Measurements from ENCODE around the gene RAD17.
"Not testable (repeated sequence)": the region's sequence is repeated elsewhere in the genome, so short reads cannot be mapped to it uniquely, and the experiment has no call there.

Gene RAD17

GRCh38 chr5:69374911-69375446 is 5.4 kb downstream of the RAD17 start:
- DNase-seq = no peak

GRCh38 chr5:69378376-69378775 is 8.8 kb downstream of the RAD17 start:
- DNase-seq = no peak

- no peak for DNase-seq
Observed at GRCh38 chr5:69404659-69405330, 35.2 kb downstream of the RAD17 start.

- DNase-seq = peak; percentile 13
Observed at GRCh38 chr5:69414885-69415583, 45.4 kb downstream of the RAD17 start, which contains the start of gene MARVELD2. TSS of gene MARVELD2 (plus strand) at chr5:69415116. CDS start at chr5:69419386, 4,270 bp downstream.

GRCh38 chr5:69415584-69415958 is 46.0 kb downstream of the RAD17 start:
- no peak for DNase-seq

- DNase-seq = no peak
Observed at GRCh38 chr5:69416180-69416579, 46.6 kb downstream of the RAD17 start.

GRCh38 chr5:69416699-69417098 is 47.1 kb downstream of the RAD17 start:
- DNase-seq = no peak

- no peak for DNase-seq
Observed at GRCh38 chr5:69418554-69418953, 48.9 kb downstream of the RAD17 start.

- no peak for DNase-seq
Observed at GRCh38 chr5:69431424-69432303, 62.0 kb downstream of the RAD17 start.

- no peak for DNase-seq
Observed at GRCh38 chr5:69432412-69433206, 63.0 kb downstream of the RAD17 start.

GRCh38 chr5:69435276-69435884 is 65.8 kb downstream of the RAD17 start:
- not testable (repeated sequence) for DNase-seq

- no peak for DNase-seq
Observed at GRCh38 chr5:69444127-69444754, 74.6 kb downstream of the RAD17 start.

- no peak for DNase-seq
Observed at GRCh38 chr5:69449511-69449910, 79.9 kb downstream of the RAD17 start.

- DNase-seq = no peak
Observed at GRCh38 chr5:69450116-69450515, 80.5 kb downstream of the RAD17 start.

- not testable (repeated sequence) for DNase-seq
Observed at GRCh38 chr5:69450527-69450926, 80.9 kb downstream of the RAD17 start.

- DNase-seq = no peak
Observed at GRCh38 chr5:69451941-69452647, 82.5 kb downstream of the RAD17 start.

- DNase-seq = not testable (repeated sequence)
Observed at GRCh38 chr5:69453487-69453886, 83.9 kb downstream of the RAD17 start.

GRCh38 chr5:69454460-69455249 is 85.0 kb downstream of the RAD17 start:
- DNase-seq = no peak

- DNase-seq = not testable (repeated sequence)
Observed at GRCh38 chr5:69455428-69455988, 85.9 kb downstream of the RAD17 start.
